Activated CD4-positive, alpha-beta T cell treated with anti-CD3 and anti-CD28 coated beads, Interleukin-10, Interleukin-2, amounts not matched to agents 100 ng/mL and 50 ng/mL, durations not matched to agents 16 hours and 8 hours (primary cell): ENCODE data around the gene WIPF1.
A peak's percentile ranks its signal among the peaks of the same experiment; 100 is the strongest.
"Not testable (repeated sequence)": the region's sequence is repeated elsewhere in the genome, so short reads cannot be mapped to it uniquely, and the experiment has no call there.

Source experiments
- DNase-seq: peaks from one replicate; pipeline ENCODE4 v3.0.0-alpha.2; 2020

The WIPF1 gene

DNA sequence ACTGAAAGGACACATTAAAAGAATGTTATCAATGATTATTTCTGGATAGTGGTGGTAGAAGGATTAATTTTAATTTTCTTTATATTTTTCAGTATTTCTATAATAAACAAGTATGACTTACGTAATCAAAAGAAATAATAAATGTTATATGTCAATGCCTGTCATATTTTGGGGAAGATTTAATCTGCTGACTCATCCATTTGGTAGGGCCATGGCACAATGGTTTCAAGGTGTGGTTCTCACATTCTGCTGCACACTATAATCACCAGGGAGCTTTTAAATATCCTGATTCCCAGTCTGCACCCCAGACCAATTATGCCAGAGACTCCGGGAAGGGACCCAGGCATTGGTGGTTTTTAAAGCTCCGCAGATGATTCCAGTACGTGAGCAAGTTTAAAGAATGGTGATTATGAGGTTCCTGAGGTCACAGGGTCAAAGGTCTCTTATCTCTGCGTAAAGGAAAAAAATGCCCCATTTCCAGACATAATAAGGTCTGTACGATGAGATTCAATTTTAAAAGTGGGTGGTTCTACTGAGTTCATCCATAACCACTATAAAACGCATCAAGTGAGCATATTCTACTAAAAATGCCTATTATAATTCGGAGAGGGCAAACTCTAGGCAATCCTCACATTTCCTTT, 27.2 kb downstream of the WIPF1 start:
- no peak for DNase-seq

DNA sequence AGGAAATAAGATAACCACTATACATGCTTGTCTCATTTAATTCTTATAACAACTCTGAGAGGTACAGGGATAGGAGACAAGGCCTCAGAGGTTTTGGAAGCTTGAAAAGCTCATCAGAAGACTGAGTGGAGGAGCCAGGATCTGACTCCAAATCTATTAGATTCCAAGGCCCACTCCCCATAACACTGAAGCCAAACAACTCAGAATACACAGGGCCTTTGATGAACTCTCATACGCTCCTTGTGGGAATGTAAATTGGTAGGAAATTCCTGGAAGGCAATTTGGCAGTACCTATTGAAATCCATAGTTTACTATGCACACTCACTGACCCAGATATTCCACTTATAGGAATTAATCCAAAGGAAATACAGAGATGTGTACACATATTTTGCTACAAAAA, 27.9 kb downstream of the WIPF1 start:
- no peak for DNase-seq

DNA sequence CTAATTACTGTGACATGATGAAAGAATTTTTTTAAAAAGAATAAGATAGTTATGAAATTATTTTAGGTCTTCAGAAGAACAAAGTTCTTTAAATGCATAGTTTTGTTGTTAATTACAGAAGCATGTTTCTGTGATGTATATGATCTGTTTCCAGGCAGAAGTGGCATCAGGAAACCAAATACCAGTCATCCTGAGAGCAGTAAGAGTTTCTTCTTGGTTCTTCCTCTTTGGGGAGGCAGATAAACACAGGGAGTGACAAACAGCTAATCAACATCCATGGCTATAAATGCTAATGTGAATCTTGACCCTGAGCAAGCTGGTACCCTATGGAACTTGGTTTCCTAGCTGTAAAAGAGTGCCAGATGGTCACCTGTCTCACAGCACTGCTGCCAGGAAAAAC, 29.2 kb downstream of the WIPF1 start:
- DNase-seq = peak; percentile 79

DNA sequence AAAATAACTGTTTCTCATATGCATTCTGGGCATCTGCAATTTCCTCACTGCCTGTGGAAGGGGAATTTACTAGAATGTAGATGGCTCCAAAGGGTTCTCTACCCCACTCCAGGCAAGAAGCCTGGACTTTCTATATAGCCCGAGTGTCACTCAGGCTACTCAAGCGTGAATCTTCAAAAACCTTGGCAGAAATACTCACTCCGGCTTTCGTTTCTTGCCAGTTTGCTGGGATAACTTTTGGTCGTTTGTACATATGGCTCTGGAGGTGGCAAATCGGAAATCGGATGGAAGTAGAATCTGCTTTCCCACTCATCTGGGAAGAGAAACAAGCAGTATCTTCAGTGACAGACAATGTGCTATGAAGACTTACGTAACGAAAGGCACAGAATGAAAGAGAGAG, 30.7 kb downstream of the WIPF1 start:
- no peak for DNase-seq

DNA sequence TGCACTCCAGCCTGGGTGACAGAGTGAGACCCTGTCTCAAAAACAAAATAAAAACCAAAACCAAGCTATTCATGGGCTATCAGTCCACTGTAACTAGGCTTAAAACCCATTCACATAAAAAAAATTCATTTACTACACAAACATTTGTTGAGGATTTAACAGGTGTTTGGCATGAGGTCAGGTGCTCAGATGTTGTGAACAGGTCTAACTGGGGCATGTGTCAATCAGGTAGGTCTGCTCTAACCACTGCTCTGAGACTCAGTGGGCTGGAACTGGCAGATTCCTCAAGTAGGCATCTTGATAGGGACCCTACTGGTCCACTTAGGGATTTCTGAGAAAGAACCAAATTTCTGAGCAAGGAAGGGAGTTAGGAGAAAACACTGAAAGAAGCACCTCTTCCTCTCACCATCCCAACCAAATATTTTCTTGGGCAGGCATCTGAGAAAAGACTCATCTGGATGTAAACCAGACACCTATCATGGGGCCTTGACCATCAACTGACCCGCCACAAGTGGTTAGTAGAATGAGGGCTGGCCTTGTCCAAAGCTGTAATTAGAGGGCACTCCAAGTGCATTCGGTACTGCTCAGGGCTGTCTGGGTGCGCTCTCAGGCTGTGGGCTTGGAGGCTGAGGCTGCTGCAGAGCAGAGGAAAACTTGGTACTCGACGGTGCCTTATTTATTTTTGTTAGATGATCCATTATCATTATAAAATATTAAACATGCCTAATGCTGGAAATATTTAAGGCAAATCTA, 33.9 kb downstream of the WIPF1 start:
- DNase-seq = no peak

DNA sequence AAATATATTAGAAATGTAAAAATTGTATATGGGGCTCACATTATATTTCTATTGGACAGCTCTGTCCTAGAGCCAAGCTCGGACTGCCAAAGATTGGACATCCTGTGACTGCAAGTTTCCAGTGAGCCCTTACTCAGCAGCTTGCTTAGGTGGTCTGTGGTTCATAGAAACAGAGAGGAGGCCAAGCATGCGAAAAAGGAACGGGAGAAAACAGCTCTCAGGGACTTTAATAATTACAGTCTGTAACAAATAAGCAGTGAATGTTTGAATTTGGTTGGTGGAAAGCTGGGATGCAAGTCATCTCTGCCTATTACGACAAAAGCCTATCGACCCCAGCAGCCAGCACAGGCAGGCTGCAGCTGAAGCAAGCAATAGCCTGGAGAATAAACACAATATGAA, 35.6 kb downstream of the WIPF1 start:
- DNase-seq = no peak

DNA sequence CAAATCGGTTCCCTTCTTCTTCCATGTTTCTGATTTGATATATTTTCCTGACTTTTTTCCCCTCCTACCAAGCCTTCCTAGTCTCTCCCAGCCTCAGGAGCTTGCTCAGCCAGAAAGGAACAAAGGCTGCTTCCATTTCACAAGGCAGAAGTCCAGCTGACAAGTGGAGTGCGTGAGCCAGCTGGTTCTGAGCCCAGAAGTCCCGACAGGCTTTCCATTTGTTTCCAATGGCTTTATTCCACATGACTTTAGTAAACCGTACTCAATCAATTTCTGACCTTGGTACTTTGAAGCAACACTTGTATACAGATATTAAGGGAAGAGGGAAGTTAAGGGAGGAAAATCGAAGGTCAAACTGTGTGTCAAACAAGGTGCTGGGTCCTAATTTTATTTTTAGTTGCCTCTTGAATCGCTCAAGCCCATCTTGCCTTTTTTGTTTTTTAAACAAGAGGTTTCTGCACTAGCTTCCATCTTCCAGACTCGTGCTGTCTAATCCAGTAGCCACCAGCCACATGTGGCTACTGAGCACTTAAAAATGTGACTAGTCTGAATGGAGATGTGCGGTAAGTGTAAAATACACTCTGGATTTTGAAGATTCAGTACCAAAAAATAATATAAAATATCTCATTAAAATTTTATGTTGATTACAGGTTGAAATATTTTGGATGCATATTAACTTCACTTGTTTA, 36.2 kb downstream of the WIPF1 start:
- no peak for DNase-seq

DNA sequence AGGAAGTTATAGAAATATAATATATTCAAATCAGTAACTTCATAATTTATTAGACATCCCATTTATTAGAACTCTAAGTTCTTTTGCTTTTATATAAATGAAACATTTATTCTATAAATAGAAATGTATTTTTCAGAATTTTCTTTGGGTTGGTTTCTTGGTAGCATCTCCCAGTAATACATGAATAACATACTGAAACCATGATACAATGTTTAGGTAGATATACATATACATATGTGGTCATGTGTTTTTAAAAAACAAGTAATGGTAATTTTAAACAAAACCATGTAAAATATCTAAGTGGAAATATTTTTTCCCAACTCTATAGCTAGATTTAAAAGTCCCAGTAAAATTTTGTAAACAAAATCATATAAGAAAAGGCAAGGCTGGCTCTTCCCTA, 36.9 kb downstream of the WIPF1 start:
- DNase-seq = no peak

DNA sequence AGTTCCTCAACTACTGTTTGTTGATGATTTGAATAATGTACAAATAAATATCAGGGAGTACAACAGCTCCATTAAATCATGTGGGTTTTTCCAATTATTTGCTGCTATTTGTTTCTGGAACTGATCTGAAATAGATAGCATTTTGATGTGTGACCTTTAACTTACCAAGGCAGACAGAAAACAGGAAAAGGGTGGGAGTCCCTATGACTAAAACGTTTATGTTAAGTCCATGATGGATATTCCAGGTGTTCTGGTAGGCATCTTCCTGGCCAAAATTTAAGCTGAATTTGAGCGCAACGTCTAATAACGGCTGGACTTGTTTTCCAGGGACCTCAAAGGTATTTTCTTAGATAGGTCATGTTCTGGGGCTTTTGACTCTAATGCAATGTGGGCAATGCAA, 41.6 kb downstream of the WIPF1 start:
- DNase-seq = no peak

DNA sequence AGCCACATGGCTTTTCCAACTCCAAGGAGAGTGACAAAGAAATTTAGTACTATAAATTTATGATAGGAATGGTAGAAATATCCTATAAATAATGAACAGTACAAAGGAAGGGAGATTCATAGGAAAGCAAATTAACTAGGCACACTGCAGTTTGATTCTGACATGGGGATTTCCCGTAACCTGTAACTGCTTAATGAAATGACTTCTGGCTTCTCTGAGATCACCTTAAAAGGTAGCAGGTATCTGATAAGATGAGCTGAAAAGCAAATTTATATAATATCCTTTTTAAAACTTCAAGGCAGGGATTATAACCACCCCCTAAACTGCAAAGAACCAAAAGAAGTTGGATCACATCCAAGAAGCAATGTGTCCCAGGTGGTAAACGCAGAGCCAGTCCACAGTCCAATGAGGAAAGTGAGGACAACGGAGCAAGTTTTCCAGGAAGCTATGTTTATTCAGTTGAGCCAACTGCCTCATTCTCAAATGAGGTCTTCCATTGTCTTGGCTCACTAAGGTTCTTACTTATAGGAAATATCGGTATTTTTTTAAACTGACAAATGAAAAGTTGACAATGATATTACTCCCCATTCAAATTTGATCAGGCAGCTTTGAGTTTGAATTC, 43.0 kb downstream of the WIPF1 start:
- no peak for DNase-seq

DNA sequence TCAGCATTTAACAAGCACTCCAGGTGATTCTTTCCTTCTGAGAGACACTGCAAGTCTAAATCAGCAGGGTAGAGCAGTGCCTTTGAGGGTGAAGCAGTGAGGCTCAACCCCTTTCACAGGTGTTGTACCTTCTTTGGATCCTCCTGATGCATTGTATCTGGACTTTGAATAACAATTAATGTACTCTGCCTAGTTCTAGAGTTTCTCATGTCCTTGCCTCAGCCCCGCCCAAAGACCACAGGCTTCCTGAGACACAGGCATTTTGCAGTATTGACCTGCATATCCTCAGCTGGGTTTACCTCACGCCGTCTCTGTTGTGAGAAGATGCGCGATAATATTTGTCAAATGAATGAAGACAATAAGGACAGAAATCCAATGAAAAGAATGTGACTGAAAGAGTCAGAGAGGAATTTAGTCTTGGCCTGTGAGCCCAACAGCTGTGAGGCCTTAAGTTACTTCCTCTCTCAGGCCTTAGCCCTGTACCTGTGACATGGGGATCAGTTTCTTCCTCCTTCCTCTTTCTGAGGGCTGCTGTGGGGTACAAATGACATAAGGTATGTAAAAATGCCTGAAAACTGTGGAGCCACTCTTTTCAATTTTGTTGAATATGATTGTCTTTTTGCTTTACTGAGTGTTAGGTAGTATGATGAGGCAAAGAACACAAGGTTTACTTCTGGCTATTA, 43.7 kb downstream of the WIPF1 start:
- DNase-seq = no peak

DNA sequence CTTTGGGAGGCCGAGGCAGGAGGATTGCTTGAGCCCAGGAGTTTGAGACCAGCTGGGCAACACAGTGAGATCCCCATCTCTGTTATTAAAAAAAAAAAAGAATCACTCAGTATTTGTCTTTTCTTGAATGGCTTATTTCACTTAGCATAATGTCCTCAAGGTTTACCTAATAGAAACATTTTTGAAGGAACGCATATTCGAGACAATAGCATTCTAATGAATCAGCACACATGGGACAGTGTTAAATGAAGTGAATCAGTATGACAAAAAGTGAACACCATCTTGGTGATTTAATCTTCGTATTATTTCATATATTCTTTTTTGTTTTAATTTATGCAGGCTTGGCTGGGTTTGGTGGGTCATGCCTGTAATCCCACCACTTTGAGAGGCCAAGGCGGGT, 44.7 kb downstream of the WIPF1 start:
- DNase-seq = no peak

DNA sequence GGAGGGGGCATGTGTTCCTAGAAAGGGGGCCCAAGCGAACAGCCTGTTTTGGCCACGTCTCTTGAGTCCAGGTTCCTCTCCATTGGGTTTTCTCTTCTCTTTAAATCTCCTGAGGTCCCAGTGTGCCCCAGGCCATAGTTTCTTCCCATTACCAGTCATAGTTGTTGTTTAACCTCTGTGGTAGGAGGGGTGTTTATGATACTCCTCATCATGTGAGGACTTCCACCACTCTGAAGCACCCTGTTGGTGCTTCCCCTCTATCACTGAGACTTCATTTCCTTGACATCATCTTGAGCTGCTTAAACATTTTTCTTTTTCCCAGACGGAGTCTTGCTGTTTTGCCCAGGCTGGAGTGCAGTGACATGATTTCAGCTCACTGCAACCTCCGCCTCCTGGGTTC, 45.9 kb downstream of the WIPF1 start:
- DNase-seq = no peak

DNA sequence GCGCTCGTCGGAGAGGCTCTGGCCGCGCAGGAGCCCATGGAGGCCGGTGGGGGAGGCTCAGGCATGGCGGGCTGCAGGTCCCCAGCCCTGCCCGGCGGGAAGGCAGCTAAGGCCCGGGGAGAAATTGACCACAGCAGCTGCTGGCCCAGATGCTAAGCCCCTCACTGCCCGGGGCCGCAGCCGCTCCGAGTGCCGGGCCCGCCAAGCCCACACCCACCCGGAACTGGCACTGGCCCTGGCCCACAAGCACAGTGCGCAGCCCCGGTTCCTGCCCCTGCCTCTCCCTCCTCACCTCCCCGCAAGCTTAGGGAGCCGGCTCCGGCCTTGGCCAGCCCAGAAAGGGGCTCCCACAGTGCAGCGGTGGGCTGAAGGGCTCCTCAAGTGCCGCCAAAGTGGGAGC, 49.0 kb downstream of the WIPF1 start:
- DNase-seq = not testable (repeated sequence)

DNA sequence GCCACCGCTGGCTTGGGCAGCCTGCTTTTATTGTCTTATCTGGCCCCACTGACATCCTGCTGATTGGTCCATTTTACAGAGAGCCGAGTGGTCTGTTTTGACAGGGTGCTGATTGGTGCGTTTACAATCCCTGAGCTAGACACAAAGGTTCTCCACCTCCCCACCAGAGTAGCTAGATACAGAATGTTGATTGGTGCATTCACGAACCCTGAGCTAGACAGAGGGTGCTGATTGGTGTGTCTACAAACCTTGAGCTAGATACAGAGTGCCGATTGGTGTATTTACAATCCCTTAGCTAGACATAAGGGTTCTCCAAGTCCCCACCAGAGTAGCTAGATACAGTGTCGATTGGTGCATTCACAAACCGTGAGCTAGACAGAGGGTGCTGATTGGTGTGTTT, 49.6 kb downstream of the WIPF1 start:
- DNase-seq = not testable (repeated sequence)

DNA sequence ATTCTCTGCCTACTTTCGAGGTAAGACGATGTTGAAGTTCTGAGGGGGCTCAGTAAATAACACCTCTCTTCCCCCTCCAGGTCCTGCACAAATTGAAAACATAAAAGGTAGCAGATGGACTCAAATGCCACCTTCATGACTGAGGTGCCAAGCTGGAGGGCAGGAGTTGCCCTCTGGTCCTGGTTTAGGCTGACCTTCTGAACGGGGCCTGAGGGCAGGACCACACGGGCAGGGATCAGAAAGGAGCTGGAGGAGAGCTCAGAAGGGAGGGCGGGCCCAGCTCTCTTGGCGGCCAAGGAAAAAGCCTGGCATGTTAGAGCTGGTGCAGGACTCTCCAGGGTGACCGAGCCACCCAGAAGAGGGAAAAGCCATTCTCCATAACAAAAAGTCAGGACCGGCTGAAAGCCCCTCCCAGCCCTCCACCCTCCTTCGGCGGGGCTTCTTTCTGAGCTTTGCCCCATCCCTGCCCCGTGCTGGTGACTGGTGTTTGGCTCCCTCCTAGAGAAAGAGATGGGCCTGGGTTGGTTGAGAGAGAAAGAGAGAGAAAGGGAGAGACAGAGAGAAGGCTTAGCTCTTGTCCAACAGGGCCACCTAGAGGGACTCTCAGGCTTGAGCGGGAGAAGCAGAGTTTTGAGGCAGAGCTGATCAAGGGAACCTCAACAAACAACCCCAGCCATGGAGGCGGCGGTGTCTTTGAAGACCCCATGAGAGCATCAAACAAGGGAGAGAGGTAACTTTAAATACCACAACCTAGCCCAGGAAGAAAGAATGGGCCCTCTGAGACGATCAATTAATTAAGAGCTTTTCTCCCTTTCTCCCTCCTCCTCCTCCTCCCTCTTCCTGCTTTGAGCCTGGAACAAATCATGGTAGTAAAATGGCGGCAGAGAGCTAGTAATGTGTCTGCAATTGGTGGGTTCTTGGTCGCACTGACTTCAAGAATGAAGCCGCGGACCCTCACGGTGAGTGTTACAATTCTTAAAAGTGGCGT, 50.8 kb downstream of the WIPF1 start:
- peak; percentile 53 for DNase-seq

DNA sequence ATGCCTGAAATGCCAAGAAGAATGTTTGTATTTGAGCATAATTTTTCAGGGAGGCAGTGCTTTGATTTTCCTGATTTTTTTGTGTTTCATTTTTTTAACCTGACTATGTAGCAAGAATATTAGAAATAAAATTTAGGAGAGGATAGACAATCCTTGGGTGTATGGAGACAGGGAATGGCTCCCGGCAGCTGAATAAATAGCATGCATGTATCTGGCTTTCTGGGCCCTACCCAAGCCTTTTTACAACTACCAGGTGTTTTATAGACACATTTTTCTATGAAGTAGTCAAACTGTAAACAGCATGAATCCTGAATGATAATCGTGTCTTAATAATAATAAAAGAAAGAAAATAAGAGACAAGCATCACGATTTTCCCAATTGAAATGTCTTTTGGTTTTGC, 52.4 kb downstream of the WIPF1 start:
- DNase-seq = no peak

DNA sequence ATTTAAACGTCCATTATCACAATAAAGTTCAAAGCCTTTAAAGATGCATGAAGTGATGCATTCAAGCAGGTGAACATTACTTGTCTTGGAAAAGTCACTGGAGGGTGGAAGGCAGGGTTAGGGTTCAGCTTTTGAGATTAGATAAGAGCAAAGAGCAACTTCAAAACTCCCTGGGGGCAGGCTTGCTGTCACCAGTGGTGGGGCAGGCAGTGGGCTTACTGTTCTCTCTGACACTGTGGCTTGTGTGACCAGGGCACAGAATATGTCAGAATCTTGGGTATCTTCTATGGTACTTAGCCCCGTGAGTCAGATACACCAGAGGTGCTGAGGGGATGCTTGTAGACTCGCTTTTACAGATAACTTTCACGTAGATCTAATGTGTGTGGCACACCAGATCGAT, 52.8 kb downstream of the WIPF1 start:
- no peak for DNase-seq

DNA sequence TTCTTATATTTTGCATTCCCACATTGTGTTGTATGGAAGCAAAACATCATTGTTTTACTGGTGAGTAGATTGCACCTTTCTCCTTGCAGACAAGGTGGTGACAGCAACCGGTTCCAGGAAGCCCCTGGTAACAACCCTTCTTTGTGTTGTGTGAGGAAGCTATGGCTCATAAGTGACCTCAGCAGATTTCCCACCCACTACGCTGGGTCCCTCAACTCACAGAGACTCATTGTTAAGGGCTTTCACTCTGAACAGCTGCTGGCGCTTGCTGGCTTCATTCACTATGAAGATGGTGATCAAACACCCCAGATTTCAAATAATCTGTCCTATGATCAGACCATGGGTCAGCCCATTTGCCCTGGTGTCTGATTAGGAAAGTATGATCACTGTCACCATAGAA, 53.4 kb downstream of the WIPF1 start:
- no peak for DNase-seq

DNA sequence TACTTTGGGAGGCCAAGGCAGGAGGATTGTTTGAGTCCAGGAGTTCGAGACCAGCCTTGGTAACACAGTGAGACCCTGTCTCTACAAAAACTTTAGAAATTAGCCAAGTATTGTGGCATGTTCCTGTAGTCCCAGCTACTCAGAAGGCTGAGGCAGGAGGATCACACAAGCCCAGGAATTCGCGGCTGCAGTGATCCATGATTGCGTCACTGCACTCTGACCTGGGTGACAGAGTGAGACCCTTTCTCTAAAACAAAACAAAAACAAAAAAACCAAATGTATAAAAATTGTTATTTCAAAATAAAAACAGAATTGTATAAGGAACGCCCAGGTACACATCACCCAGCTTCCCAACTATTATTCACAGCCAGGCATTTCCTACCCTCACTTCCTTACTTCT, 56.7 kb downstream of the WIPF1 start:
- no peak for DNase-seq

DNA sequence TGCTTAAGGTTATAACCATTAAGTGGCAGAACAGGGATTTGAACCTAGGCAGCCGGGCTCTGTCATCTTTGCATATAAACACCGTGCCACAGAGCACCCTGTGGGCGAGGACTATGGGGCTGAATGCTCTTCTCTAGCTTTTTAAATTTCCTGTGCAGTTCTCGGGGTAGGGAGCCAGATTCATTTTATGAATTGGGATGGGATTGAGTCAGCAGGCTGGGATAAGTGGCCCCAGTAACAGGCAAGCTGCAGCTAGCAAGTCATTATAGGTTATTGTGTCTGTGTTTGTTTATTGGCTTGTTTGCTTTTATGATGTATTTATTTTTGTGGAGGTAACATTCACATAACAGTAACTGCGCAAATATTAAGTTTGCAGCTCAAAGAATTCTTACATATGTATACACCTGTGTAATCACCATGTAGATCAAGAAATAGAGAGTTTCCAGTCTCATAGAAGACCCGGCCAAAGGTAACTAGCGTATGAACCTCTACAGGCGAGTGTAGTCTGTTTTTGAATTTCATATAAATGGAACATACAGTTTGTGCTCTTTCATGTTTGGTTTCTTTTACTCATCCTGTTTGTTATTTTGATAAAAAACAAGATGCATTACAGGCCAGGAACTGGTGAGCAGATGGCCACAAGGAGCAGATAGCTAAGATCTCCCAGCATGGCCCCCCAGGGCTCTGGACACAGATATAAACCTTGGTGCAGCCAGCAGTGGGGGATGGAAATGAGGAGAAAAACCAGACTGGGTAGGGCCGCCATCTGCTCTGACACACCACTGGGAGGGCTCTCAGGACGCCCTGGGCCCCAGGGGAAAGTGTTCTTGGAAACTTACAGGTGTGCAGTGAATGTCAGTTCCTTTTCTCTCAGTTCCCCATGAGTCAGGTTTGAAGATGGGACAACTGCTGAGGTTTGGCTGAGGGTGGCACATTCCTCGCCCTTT, 61.6 kb downstream of the WIPF1 start:
- DNase-seq = no peak
